Measurements from ENCODE around the gene PLA2G15.

Gene PLA2G15

GRCh38 chr16:68257251-68257905 lies 12.2 kb downstream of the PLA2G15 start:
- Histone ChIP-seq H3K4me3 (ENCODE audit: low read depth, low read length) (no peak overlapping the region), H3K9me3 (ENCODE audit: control insufficient read depth, insufficient read depth, low read depth, low read length) (no peaks in the 10 kb centered on the region), H3K36me3 (ENCODE audit: control insufficient read depth in 2 of 2, insufficient read depth in 1 of 2, low read length in 2 of 2) (peaks cover 0 to 61% of the 10 kb centered on the region in 2 experiments; a peak in 2 of 3 replicates), H3K27ac (ENCODE audit: extremely low read depth, low read depth, low read length) (no peak overlapping the region), H3K4me1 (ENCODE audit: control insufficient read depth, insufficient read depth, low read length) (no peaks in the 10 kb centered on the region)
- no peak for TF ChIP-seq ZNF404 (tag by site-specific recombination; IDR thresholded peaks at IDR 0.05)
- TF ChIP-seq ZNF335 (tag by site-specific recombination; conservative IDR thresholded peaks at IDR 0.05): peak; percentile 65
- CTCF ChIA-PET: interaction anchor here (0.6 to 8.2 kb wide), 2 partner anchors 71 to 109 kb away, joined by 3 to 151 read pairs; no protein-coding TSS in a partner anchor
- POLR2A ChIA-PET: interaction anchor here (0.7 to 1.7 kb wide), 3 partner anchors 12 to 53 kb away, joined by 3 to 4 read pairs (median 4); partner anchors contain the start of genes PLA2G15, PRMT7 and SLC7A6OS

GRCh38 chr16:68257906-68258800 lies 13.0 kb downstream of the PLA2G15 start:
- POLR2A ChIA-PET: interaction anchor here (1.2 to 1.7 kb wide), 3 partner anchors 13 to 53 kb away, joined by 4 read pairs; partner anchors contain the start of genes PLA2G15, PRMT7 and SLC7A6OS

More at GRCh38 chr16:68257906-68258800, 13.0 kb downstream of the PLA2G15 start:
- peaks cover 0 to 55% of the 10 kb centered on the region in 2 experiments; a peak in 2 of 3 replicates for H3K36me3 ChIP-seq (ENCODE audit: control insufficient read depth in 2 of 2, insufficient read depth in 1 of 2, low read length in 2 of 2)
- CTCF ChIA-PET: interaction anchor here (0.6 to 8.2 kb wide), 6 partner anchors 45 to 566 kb away, joined by 3 to 151 read pairs (median 3); no protein-coding TSS in a partner anchor
- H3K9me3 ChIP-seq (ENCODE audit: control insufficient read depth, insufficient read depth, low read depth, low read length): no peaks in the 10 kb centered on the region
- TF ChIP-seq SP7 (tag by site-specific recombination; IDR thresholded peaks at IDR 0.05) (peak; percentile 65; the same call in 1 of the 2 replicates), ZNF362 (tag by site-specific recombination; IDR thresholded peaks at IDR 0.05) (no peak), ZNF621 (tag by site-specific recombination; IDR thresholded peaks at IDR 0.05) (no peak), ZNF121 (tag by site-specific recombination; IDR thresholded peaks at IDR 0.05) (peak; percentile 87), PRDM10 (tag by site-specific recombination; IDR thresholded peaks at IDR 0.05) (0 out of 2 replicates have a peak, but pooled peaks have one; percentile 25), ZNF114 (tag by site-specific recombination; IDR thresholded peaks at IDR 0.05) (no peak)
- H3K4me1 ChIP-seq (ENCODE audit: control insufficient read depth, insufficient read depth, low read length): no peaks in the 10 kb centered on the region
- no peak overlapping the region for H3K27ac ChIP-seq (ENCODE audit: extremely low read depth, low read depth, low read length)
- no peak overlapping the region for H3K4me3 ChIP-seq (ENCODE audit: low read depth, low read length)

Data from HEK293 (cell line).